KMS-11 (cell line): ENCODE measurements around the gene NEB.

Experiments used
- H2AFZ ChIP-seq: fragments of 200-600 bp; sonication (generic); 2 replicates; pipeline ENCODE4 v1.6.1; 2016; ENCODE audit warnings: antibody characterized with exemption, mixed run types, low read depth
- H3K27ac ChIP-seq: fragments of 200-600 bp; sonication (generic); 2 replicates; pipeline ENCODE4 v1.6.1; 2016; ENCODE audit warnings: mild to moderate bottlenecking, mixed run types
- H3K27me3 ChIP-seq: fragments of 200-600 bp; sonication (generic); 2 replicates; pipeline ENCODE4 v1.6.1; 2017; ENCODE audit warnings: mild to moderate bottlenecking, low read depth, mixed run types, moderate library complexity; ENCODE audit not compliant: insufficient read depth
- H3K36me3 ChIP-seq: fragments of 200-600 bp; sonication (generic); 2 replicates; pipeline ENCODE4 v1.6.1; 2017; ENCODE audit warnings: mild to moderate bottlenecking, mixed run types; ENCODE audit not compliant: insufficient read depth
- H3K4me1 ChIP-seq: fragments of 200-600 bp; sonication (generic); 2 replicates; pipeline ENCODE4 v1.6.1; 2016; ENCODE audit warnings: mild to moderate bottlenecking, low read depth, mixed run types; ENCODE audit not compliant: poor library complexity, severe bottlenecking
- H3K4me2 ChIP-seq: fragments of 200-600 bp; sonication (generic); 2 replicates; pipeline ENCODE4 v1.7.0; 2016; ENCODE audit warnings: mild to moderate bottlenecking, mixed run types
- H3K4me3 ChIP-seq: fragments of 200-600 bp; sonication (generic); IDR thresholded peaks from 2 replicates; pipeline ENCODE4 v1.6.1; 2017; ENCODE audit warnings: low read depth, low read length, mixed read lengths; ENCODE audit not compliant: insufficient read depth
- H3K79me2 ChIP-seq: fragments of 200-600 bp; sonication (generic); 2 replicates; pipeline ENCODE4 v1.6.1; 2016; ENCODE audit warnings: low read depth, mixed run types; ENCODE audit not compliant: insufficient read depth
- H3K9ac ChIP-seq: fragments of 200-600 bp; sonication (generic); 2 replicates; pipeline ENCODE4 v1.6.1; 2016; ENCODE audit warnings: mild to moderate bottlenecking, mixed run types
- H4K20me1 ChIP-seq: fragments of 200-600 bp; sonication (generic); 2 replicates; pipeline ENCODE4 v1.6.1; 2016; ENCODE audit warnings: mild to moderate bottlenecking, mixed run types; ENCODE audit not compliant: insufficient read depth
- CTCF ChIP-seq: fragments of 200-600 bp; sonication (generic); conservative IDR thresholded peaks from 2 replicates; pipeline ENCODE4 v1.6.1; 2017; ENCODE audit warnings: low read depth, mild to moderate bottlenecking, antibody characterized with exemption, low read length, moderate library complexity, mixed read lengths

The NEB gene

GRCh38 chr2:151616760-151617339 is 117.4 kb downstream of the NEB start:
- Histone ChIP-seq H3K27me3 (no peaks in the 10 kb centered on the region), H3K4me1 (no peaks in the 10 kb centered on the region), H3K4me2 (no peak overlapping the region), H3K36me3 (no peaks in the 10 kb centered on the region), H2AFZ (no peak overlapping the region), H4K20me1 (no peaks in the 10 kb centered on the region), H3K27ac (no peak overlapping the region), H3K9ac (no peak overlapping the region), H3K4me3 (no peak overlapping the region), H3K79me2 (no peaks in the 10 kb centered on the region)
- TF ChIP-seq CTCF, result no peak

- H3K4me1 ChIP-seq, result no peaks in the 10 kb centered on the region
Measured at GRCh38 chr2:151614606-151615306, 119.5 kb downstream of the NEB start.

GRCh38 chr2:151614159-151614558 is 120.1 kb downstream of the NEB start:
- Histone ChIP-seq H4K20me1 (no peaks in the 10 kb centered on the region), H3K4me2 (no peak overlapping the region), H3K27ac (no peak overlapping the region), H2AFZ (no peak overlapping the region), H3K27me3 (no peaks in the 10 kb centered on the region), H3K79me2 (no peaks in the 10 kb centered on the region), H3K9ac (no peak overlapping the region), H3K36me3 (no peaks in the 10 kb centered on the region), H3K4me3 (no peak overlapping the region), H3K4me1 (no peaks in the 10 kb centered on the region)
- TF ChIP-seq CTCF, result no peak

More at GRCh38 chr2:151614606-151615306, 119.5 kb downstream of the NEB start:
- Histone ChIP-seq H3K27ac (no peak overlapping the region), H3K27me3 (no peaks in the 10 kb centered on the region), H3K4me2 (no peak overlapping the region), H3K4me3 (no peak overlapping the region), H3K9ac (no peak overlapping the region), H3K36me3 (no peaks in the 10 kb centered on the region), H4K20me1 (no peaks in the 10 kb centered on the region), H2AFZ (no peak overlapping the region), H3K79me2 (no peaks in the 10 kb centered on the region)
- no peak for TF ChIP-seq CTCF

- Histone ChIP-seq H3K27me3 (no peaks in the 10 kb centered on the region), H3K9ac (no peak overlapping the region), H3K79me2 (no peaks in the 10 kb centered on the region), H3K36me3 (no peaks in the 10 kb centered on the region), H2AFZ (no peak overlapping the region), H3K4me2 (no peak overlapping the region), H3K4me1 (no peaks in the 10 kb centered on the region), H3K27ac (no peak overlapping the region), H3K4me3 (no peak overlapping the region), H4K20me1 (no peaks in the 10 kb centered on the region)
- TF ChIP-seq CTCF, result no peak
Measured at GRCh38 chr2:151611351-151611750, 122.9 kb downstream of the NEB start.
